ENCODE measurements around the gene KHDC1L. TPM values are rescaled to one million over a fixed set of nuclear protein-coding genes. Genes with fewer than 3 reads are reported as not detected.

KHDC1L gene
- total and polyA plus RNA-seq, 4 donors = not detected

- H3K4me1 ChIP-seq (ENCODE audit: control insufficient read depth in 4 of 4, insufficient read depth in 4 of 4, low read length in 3 of 4) = no peaks in the 10 kb centered on the region
- no peak overlapping the region for H3K9ac ChIP-seq (ENCODE audit: low read depth in 1 of 2, low read length in 2 of 2)
- H3K4me3 ChIP-seq (ENCODE audit: low read depth in 1 of 3, low read length in 3 of 3) = no peak overlapping the region
- WGBS = 95% methylated on average over 2 of the region's 2 CpGs
- H3K9me3 ChIP-seq (ENCODE audit: control insufficient read depth in 4 of 4, low read length in 3 of 4) = no peaks in the 10 kb centered on the region
- TF ChIP-seq HNF4G (IDR thresholded peaks at IDR 0.05) (no peak), YY1 (IDR thresholded peaks at IDR 0.05) (no peak), ATF3 (IDR thresholded peaks at IDR 0.05) (no peak), RXRA (IDR thresholded peaks at IDR 0.05) (no peak), NR2F2 (IDR thresholded peaks at IDR 0.05) (no peak), CTCF (IDR thresholded peaks at IDR 0.05; ENCODE audit: low read depth, low read length, missing input control) (no peak), ZBTB33 (IDR thresholded peaks at IDR 0.05) (no peak), JUND (IDR thresholded peaks at IDR 0.05) (no peak), SP1 (IDR thresholded peaks at IDR 0.05) (no peak), FOXA1 (IDR thresholded peaks at IDR 0.05) (no peak), RAD21 (IDR thresholded peaks at IDR 0.05) (no peak), GABPA (IDR thresholded peaks at IDR 0.05 in 1 of 2, conservative IDR thresholded peaks at IDR 0.05 in 1 of 2) (no peak), REST (IDR thresholded peaks at IDR 0.05) (no peak), TAF1 (conservative IDR thresholded peaks at IDR 0.05) (no peak), EGR1 (IDR thresholded peaks at IDR 0.05; ENCODE audit: low read depth in 2 of 2) (no peak), HNF4A (conservative IDR thresholded peaks at IDR 0.05) (no peak), MAX (IDR thresholded peaks at IDR 0.05) (no peak)
- no peak for DNase-seq (ENCODE audit: low spot score)
- no peaks in the 10 kb centered on the region for H3K27me3 ChIP-seq (ENCODE audit: control insufficient read depth in 4 of 4, insufficient read depth in 4 of 4, low read length in 3 of 4)
- H3K27ac ChIP-seq (ENCODE audit: low read depth in 1 of 2, low read length in 2 of 2) = no peak overlapping the region
- H3K36me3 ChIP-seq (ENCODE audit: control insufficient read depth in 4 of 4, insufficient read depth in 3 of 4, low read depth in 1 of 4, low read length in 3 of 4) = no peaks in the 10 kb centered on the region
These were observed 8.4 kb downstream of the KHDC1L start for GRCh38 chr6:73216859-73217258.

GRCh38 chr6:73209117-73209516, 16.2 kb downstream of the KHDC1L start:
- no peaks in the 10 kb centered on the region for H3K27me3 ChIP-seq (ENCODE audit: control insufficient read depth in 4 of 4, insufficient read depth in 4 of 4, low read length in 3 of 4)
- TF ChIP-seq ATF3 (IDR thresholded peaks at IDR 0.05) (no peak), GABPA (IDR thresholded peaks at IDR 0.05 in 1 of 2, conservative IDR thresholded peaks at IDR 0.05 in 1 of 2) (no peak), RAD21 (IDR thresholded peaks at IDR 0.05) (no peak), NR2F2 (IDR thresholded peaks at IDR 0.05) (no peak), RXRA (IDR thresholded peaks at IDR 0.05) (no peak), FOXA1 (IDR thresholded peaks at IDR 0.05) (no peak)
- no peak overlapping the region for H3K9ac ChIP-seq (ENCODE audit: low read depth in 1 of 2, low read length in 2 of 2)
- no peaks in the 10 kb centered on the region for H3K36me3 ChIP-seq (ENCODE audit: control insufficient read depth in 4 of 4, insufficient read depth in 3 of 4, low read depth in 1 of 4, low read length in 3 of 4)
- H3K9me3 ChIP-seq (ENCODE audit: control insufficient read depth in 4 of 4, low read length in 3 of 4) = no peaks in the 10 kb centered on the region
- no peak overlapping the region for H3K4me3 ChIP-seq (ENCODE audit: low read depth in 1 of 3, low read length in 3 of 3)
- H3K4me1 ChIP-seq (ENCODE audit: control insufficient read depth in 4 of 4, insufficient read depth in 4 of 4, low read length in 3 of 4) = no peaks in the 10 kb centered on the region
- 76% methylated on average over 9 of the region's 9 CpGs for WGBS
- H3K27ac ChIP-seq (ENCODE audit: low read depth in 1 of 2, low read length in 2 of 2) = no peak overlapping the region
- no peak for DNase-seq (ENCODE audit: low spot score)

Measured in liver (tissue), 9 donors.